ENCODE data around the gene LMO3.

DNA sequence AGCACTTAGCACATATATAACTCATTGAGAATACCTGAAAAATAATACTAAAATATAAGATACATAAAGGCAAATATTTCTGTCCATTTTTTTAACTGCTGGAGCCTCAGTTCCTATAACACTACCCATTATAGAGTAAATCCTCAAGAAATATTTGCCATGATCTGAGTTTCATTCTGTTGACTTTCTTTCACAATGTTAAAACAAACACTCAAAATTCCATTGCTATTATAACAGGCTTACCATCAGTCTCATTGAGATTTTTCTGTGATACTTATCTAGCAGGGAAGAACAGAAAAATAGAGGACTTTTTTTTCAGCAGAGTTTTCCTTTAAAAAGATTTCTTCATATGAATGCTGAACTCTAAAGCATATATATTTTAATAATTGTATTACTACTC lies 24.5 kb downstream of the LMO3 start:
- TF ChIP-seq POLR2A (IDR thresholded peaks at IDR 0.05) = no peak
- TF ChIP-seq, protein P1, sequence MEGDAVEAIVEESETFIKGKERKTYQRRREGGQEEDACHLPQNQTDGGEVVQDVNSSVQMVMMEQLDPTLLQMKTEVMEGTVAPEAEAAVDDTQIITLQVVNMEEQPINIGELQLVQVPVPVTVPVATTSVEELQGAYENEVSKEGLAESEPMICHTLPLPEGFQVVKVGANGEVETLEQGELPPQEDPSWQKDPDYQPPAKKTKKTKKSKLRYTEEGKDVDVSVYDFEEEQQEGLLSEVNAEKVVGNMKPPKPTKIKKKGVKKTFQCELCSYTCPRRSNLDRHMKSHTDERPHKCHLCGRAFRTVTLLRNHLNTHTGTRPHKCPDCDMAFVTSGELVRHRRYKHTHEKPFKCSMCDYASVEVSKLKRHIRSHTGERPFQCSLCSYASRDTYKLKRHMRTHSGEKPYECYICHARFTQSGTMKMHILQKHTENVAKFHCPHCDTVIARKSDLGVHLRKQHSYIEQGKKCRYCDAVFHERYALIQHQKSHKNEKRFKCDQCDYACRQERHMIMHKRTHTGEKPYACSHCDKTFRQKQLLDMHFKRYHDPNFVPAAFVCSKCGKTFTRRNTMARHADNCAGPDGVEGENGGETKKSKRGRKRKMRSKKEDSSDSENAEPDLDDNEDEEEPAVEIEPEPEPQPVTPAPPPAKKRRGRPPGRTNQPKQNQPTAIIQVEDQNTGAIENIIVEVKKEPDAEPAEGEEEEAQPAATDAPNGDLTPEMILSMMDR (IDR thresholded peaks at IDR 0.05) = no peak

Data from esophagus squamous epithelium (tissue), 4 donors.